ENCODE measurements around the gene GNB1L.

GNB1L gene

GRCh38 chr22:19753090-19753842 lies 101.4 kb downstream of the GNB1L start:
- Histone ChIP-seq H3K27ac (ENCODE audit: low read length) (no peak overlapping the region), H3K9me3 (ENCODE audit: control insufficient read depth, insufficient read depth, low read length) (no peaks in the 10 kb centered on the region), H3K4me3 (ENCODE audit: low read length) (no peak overlapping the region), H3K4me1 (ENCODE audit: control insufficient read depth, insufficient read depth, low read length) (peaks cover 4% of the 10 kb centered on the region; the same call in 1 of the 2 replicates), H3K36me3 (ENCODE audit: control insufficient read depth, insufficient read depth, low read length) (no peaks in the 10 kb centered on the region), H3K27me3 (ENCODE audit: control insufficient read depth, insufficient read depth, low read length) (peaks cover 51% of the 10 kb centered on the region)
- WGBS (ENCODE audit: insufficient coverage, insufficient read length): no CpG with 5 or more reads among the region's 10 CpGs
- DNase-seq (ENCODE audit: low read depth, low spot score): no peak

GRCh38 chr22:19751497-19752245 lies 103.0 kb downstream of the GNB1L start:
- H3K27me3 ChIP-seq (ENCODE audit: control insufficient read depth, insufficient read depth, low read length): peaks cover 36% of the 10 kb centered on the region
- no CpG with 5 or more reads among the region's 14 CpGs for WGBS (ENCODE audit: insufficient coverage, insufficient read length)
- no peaks in the 10 kb centered on the region for H3K36me3 ChIP-seq (ENCODE audit: control insufficient read depth, insufficient read depth, low read length)
- no peak overlapping the region for H3K4me3 ChIP-seq (ENCODE audit: low read length)
- no peaks in the 10 kb centered on the region for H3K9me3 ChIP-seq (ENCODE audit: control insufficient read depth, insufficient read depth, low read length)
- peaks cover 3% of the 10 kb centered on the region; the same call in 1 of the 2 replicates for H3K4me1 ChIP-seq (ENCODE audit: control insufficient read depth, insufficient read depth, low read length)
- no peak for DNase-seq (ENCODE audit: low read depth, low spot score)
- H3K27ac ChIP-seq (ENCODE audit: low read length): no peak overlapping the region

GRCh38 chr22:19750507-19751490 lies 103.9 kb downstream of the GNB1L start:
- Histone ChIP-seq H3K27ac (ENCODE audit: low read length) (no peak overlapping the region), H3K4me1 (ENCODE audit: control insufficient read depth, insufficient read depth, low read length) (0 out of 2 replicates have a peak, but pooled peaks cover 3% of the 10 kb centered on the region), H3K36me3 (ENCODE audit: control insufficient read depth, insufficient read depth, low read length) (no peaks in the 10 kb centered on the region), H3K4me3 (ENCODE audit: low read length) (no peak overlapping the region), H3K9me3 (ENCODE audit: control insufficient read depth, insufficient read depth, low read length) (no peaks in the 10 kb centered on the region), H3K27me3 (ENCODE audit: control insufficient read depth, insufficient read depth, low read length) (peaks cover 27% of the 10 kb centered on the region)
- WGBS (ENCODE audit: insufficient coverage, insufficient read length): no CpG with 5 or more reads among the region's 27 CpGs
- DNase-seq (ENCODE audit: low read depth, low spot score): no peak

GRCh38 chr22:19749876-19750275 lies 104.8 kb downstream of the GNB1L start:
- no peaks in the 10 kb centered on the region for H3K9me3 ChIP-seq (ENCODE audit: control insufficient read depth, insufficient read depth, low read length)
- H3K4me1 ChIP-seq (ENCODE audit: control insufficient read depth, insufficient read depth, low read length): peaks cover 3% of the 10 kb centered on the region; the same call in 1 of the 2 replicates
- peaks cover 19% of the 10 kb centered on the region for H3K27me3 ChIP-seq (ENCODE audit: control insufficient read depth, insufficient read depth, low read length)
- H3K36me3 ChIP-seq (ENCODE audit: control insufficient read depth, insufficient read depth, low read length): no peaks in the 10 kb centered on the region
- no peak overlapping the region for H3K4me3 ChIP-seq (ENCODE audit: low read length)
- DNase-seq (ENCODE audit: low read depth, low spot score): no peak
- no peak overlapping the region for H3K27ac ChIP-seq (ENCODE audit: low read length)
- WGBS (ENCODE audit: insufficient coverage, insufficient read length): no CpG with 5 or more reads among the region's 12 CpGs

GRCh38 chr22:19748991-19749664 lies 105.5 kb downstream of the GNB1L start:
- peaks cover 12% of the 10 kb centered on the region for H3K27me3 ChIP-seq (ENCODE audit: control insufficient read depth, insufficient read depth, low read length)
- no peak for DNase-seq (ENCODE audit: low read depth, low spot score)
- peaks cover 3% of the 10 kb centered on the region; the same call in 1 of the 2 replicates for H3K4me1 ChIP-seq (ENCODE audit: control insufficient read depth, insufficient read depth, low read length)
- no CpG with 5 or more reads among the region's 15 CpGs for WGBS (ENCODE audit: insufficient coverage, insufficient read length)
- H3K36me3 ChIP-seq (ENCODE audit: control insufficient read depth, insufficient read depth, low read length): no peaks in the 10 kb centered on the region
- no peak overlapping the region for H3K4me3 ChIP-seq (ENCODE audit: low read length)
- no peak overlapping the region for H3K27ac ChIP-seq (ENCODE audit: low read length)
- H3K9me3 ChIP-seq (ENCODE audit: control insufficient read depth, insufficient read depth, low read length): no peaks in the 10 kb centered on the region

- Histone ChIP-seq H3K9me3 (ENCODE audit: control insufficient read depth, insufficient read depth, low read length) (no peaks in the 10 kb centered on the region), H3K27ac (ENCODE audit: low read length) (no peak overlapping the region), H3K27me3 (ENCODE audit: control insufficient read depth, insufficient read depth, low read length) (peaks cover 3% of the 10 kb centered on the region; the same call in 1 of the 2 replicates), H3K4me3 (ENCODE audit: low read length) (no peak overlapping the region), H3K4me1 (ENCODE audit: control insufficient read depth, insufficient read depth, low read length) (peaks cover 3% of the 10 kb centered on the region; the same call in 1 of the 2 replicates), H3K36me3 (ENCODE audit: control insufficient read depth, insufficient read depth, low read length) (no peaks in the 10 kb centered on the region)
- DNase-seq (ENCODE audit: low read depth, low spot score): no peak
- WGBS (ENCODE audit: insufficient coverage, insufficient read length): no CpG with 5 or more reads among the region's 4 CpGs
These were observed 106.5 kb downstream of the GNB1L start for GRCh38 chr22:19748139-19748538.

GRCh38 chr22:19747551-19747950 lies 107.1 kb downstream of the GNB1L start:
- DNase-seq (ENCODE audit: low read depth, low spot score): no peak
- H3K4me3 ChIP-seq (ENCODE audit: low read length): no peak overlapping the region
- H3K27ac ChIP-seq (ENCODE audit: low read length): no peak overlapping the region
- WGBS (ENCODE audit: insufficient coverage, insufficient read length): no CpG with 5 or more reads among the region's 12 CpGs
- H3K36me3 ChIP-seq (ENCODE audit: control insufficient read depth, insufficient read depth, low read length): no peaks in the 10 kb centered on the region
- peaks cover 3% of the 10 kb centered on the region; the same call in 1 of the 2 replicates for H3K4me1 ChIP-seq (ENCODE audit: control insufficient read depth, insufficient read depth, low read length)
- H3K27me3 ChIP-seq (ENCODE audit: control insufficient read depth, insufficient read depth, low read length): no peaks in the 10 kb centered on the region; the same call in 1 of the 2 replicates
- H3K9me3 ChIP-seq (ENCODE audit: control insufficient read depth, insufficient read depth, low read length): no peaks in the 10 kb centered on the region

GRCh38 chr22:19746726-19747125 lies 107.9 kb downstream of the GNB1L start:
- Histone ChIP-seq H3K4me3 (ENCODE audit: low read length) (no peak overlapping the region), H3K4me1 (ENCODE audit: control insufficient read depth, insufficient read depth, low read length) (peaks cover 3% of the 10 kb centered on the region; the same call in 1 of the 2 replicates), H3K9me3 (ENCODE audit: control insufficient read depth, insufficient read depth, low read length) (no peaks in the 10 kb centered on the region), H3K27me3 (ENCODE audit: control insufficient read depth, insufficient read depth, low read length) (no peaks in the 10 kb centered on the region), H3K27ac (ENCODE audit: low read length) (no peak overlapping the region), H3K36me3 (ENCODE audit: control insufficient read depth, insufficient read depth, low read length) (no peaks in the 10 kb centered on the region)
- no peak for DNase-seq (ENCODE audit: low read depth, low spot score)
- WGBS (ENCODE audit: insufficient coverage, insufficient read length): no CpG with 5 or more reads among the region's 13 CpGs

GRCh38 chr22:19745155-19746101 lies 109.2 kb downstream of the GNB1L start:
- Histone ChIP-seq H3K4me1 (ENCODE audit: control insufficient read depth, insufficient read depth, low read length) (peaks cover 1% of the 10 kb centered on the region; the same call in 1 of the 2 replicates), H3K36me3 (ENCODE audit: control insufficient read depth, insufficient read depth, low read length) (no peaks in the 10 kb centered on the region), H3K27me3 (ENCODE audit: control insufficient read depth, insufficient read depth, low read length) (no peaks in the 10 kb centered on the region), H3K4me3 (ENCODE audit: low read length) (no peak overlapping the region), H3K27ac (ENCODE audit: low read length) (no peak overlapping the region), H3K9me3 (ENCODE audit: control insufficient read depth, insufficient read depth, low read length) (no peaks in the 10 kb centered on the region)
- WGBS (ENCODE audit: insufficient coverage, insufficient read length): no CpG with 5 or more reads among the region's 24 CpGs
- DNase-seq (ENCODE audit: low read depth, low spot score): no peak

All from iPS DF 6.9 (cell line).